ENCODE data around the gene PRRG2. TPM values are rescaled to one million over a fixed set of nuclear protein-coding genes. Genes with fewer than 3 reads are reported as not detected.

Gene PRRG2
- total RNA-seq, 1 donor, result 0.27 TPM

- DNase-seq (ENCODE audit: low read depth), result no peak
- TF ChIP-seq CTCF (IDR thresholded peaks at IDR 0.05; ENCODE audit: insufficient read depth, low read length), result no peak
- peak overlapping the region; percentile 83 for H3K4me3 ChIP-seq (ENCODE audit: low read depth, low read length)
Observed at GRCh38 chr19:49639401-49640112, 58.4 kb downstream of the PRRG2 start.

- no peak for TF ChIP-seq CTCF (IDR thresholded peaks at IDR 0.05; ENCODE audit: insufficient read depth, low read length)
- H3K4me3 ChIP-seq (ENCODE audit: low read depth, low read length), result peak within 1 kb of the TSS; percentile 83
- DNase-seq (ENCODE audit: low read depth), result peak; percentile 100
Observed at GRCh38 chr19:49640113-49640898, 59.2 kb downstream of the PRRG2 start, which contains the start of gene RRAS. Gene RRAS, minus strand, starts transcription at chr19:49640143. Its CDS starts 45 bp downstream, at chr19:49640098.

Small RNAs within 50 kb of the gene (small RNA-seq; reads per million reads assigned to genes)
- gene RF00019, result not detected

Other genes with a start within 250 kb of the PRRG2 start
- gene CD37, start 245.9 kb upstream of the PRRG2 start, total RNA-seq (ENCODE audit: low replicate concordance), result not detected in 2 replicates
- 19.2 and 22.3 TPM in 2 replicates for gene TEAD2, start 218.9 kb upstream of the PRRG2 start, total RNA-seq (ENCODE audit: low replicate concordance)
- 0.18 TPM in 1 of 2 replicates, not detected in the other for gene DKKL1, start 217.4 kb upstream of the PRRG2 start, total RNA-seq (ENCODE audit: low replicate concordance)
- not detected in 2 replicates for gene KASH5, start 193.1 kb upstream of the PRRG2 start, total RNA-seq (ENCODE audit: low replicate concordance)
- not detected in 2 replicates for gene PTH2, start 157.9 kb upstream of the PRRG2 start, total RNA-seq (ENCODE audit: low replicate concordance)
- gene GFY, start 155.9 kb upstream of the PRRG2 start, total RNA-seq (ENCODE audit: low replicate concordance), result not detected in 2 replicates
- gene SLC17A7, start 139.8 kb upstream of the PRRG2 start, total RNA-seq (ENCODE audit: low replicate concordance), result 0.49 TPM in 1 of 2 replicates, not detected in the other
- 80.6 and 151 TPM in 2 replicates for gene PIH1D1, start 129.5 kb upstream of the PRRG2 start, total RNA-seq (ENCODE audit: low replicate concordance)
- gene ALDH16A1, start 128.1 kb upstream of the PRRG2 start, total RNA-seq (ENCODE audit: low replicate concordance), result 25.0 and 29.6 TPM in 2 replicates
- gene FLT3LG, start 107.1 kb upstream of the PRRG2 start, total RNA-seq (ENCODE audit: low replicate concordance), result 3.7 and 5.4 TPM in 2 replicates
- gene RPL13A, start 93.7 kb upstream of the PRRG2 start, total RNA-seq (ENCODE audit: low replicate concordance), result 2,039 and 2,642 TPM in 2 replicates
- 2,258 and 4,425 TPM in 2 replicates for gene RPS11, start 84.9 kb upstream of the PRRG2 start, total RNA-seq (ENCODE audit: low replicate concordance)
- 73.8 and 132 TPM in 2 replicates for gene FCGRT, start 68.7 kb upstream of the PRRG2 start, total RNA-seq (ENCODE audit: low replicate concordance)
- gene RCN3, start 53.3 kb upstream of the PRRG2 start, total RNA-seq (ENCODE audit: low replicate concordance), result 121 and 181 TPM in 2 replicates
- gene NOSIP, start 760 bp upstream of the PRRG2 start, total RNA-seq (ENCODE audit: low replicate concordance), result 35.7 and 46.9 TPM in 2 replicates
- 3.2 and 3.7 TPM in 2 replicates for gene PRR12, start 9.9 kb downstream of the PRRG2 start, total RNA-seq (ENCODE audit: low replicate concordance)
- 13.7 and 52.4 TPM in 2 replicates for gene RRAS, start 58.8 kb downstream of the PRRG2 start, total RNA-seq (ENCODE audit: low replicate concordance)
- 16.9 and 41.1 TPM in 2 replicates for gene SCAF1, start 60.9 kb downstream of the PRRG2 start, total RNA-seq (ENCODE audit: low replicate concordance)
- 33.3 and 106 TPM in 2 replicates for gene IRF3, start 84.5 kb downstream of the PRRG2 start, total RNA-seq (ENCODE audit: low replicate concordance)
- gene BCL2L12, start 84.6 kb downstream of the PRRG2 start, total RNA-seq (ENCODE audit: low replicate concordance), result 3.9 and 6.1 TPM in 2 replicates
- 32.5 and 164 TPM in 2 replicates for gene PRMT1, start 96.0 kb downstream of the PRRG2 start, total RNA-seq (ENCODE audit: low replicate concordance)
- gene ADM5, start 108.3 kb downstream of the PRRG2 start, total RNA-seq (ENCODE audit: low replicate concordance), result 0.33 and 0.63 TPM in 2 replicates
- gene CPT1C, start 109.8 kb downstream of the PRRG2 start, total RNA-seq (ENCODE audit: low replicate concordance), result 23.4 and 39.4 TPM in 2 replicates
- gene TSKS, start 182.0 kb downstream of the PRRG2 start, total RNA-seq (ENCODE audit: low replicate concordance), result 0.57 and 1.4 TPM in 2 replicates
- 85.6 and 115 TPM in 2 replicates for gene AP2A1, start 185.7 kb downstream of the PRRG2 start, total RNA-seq (ENCODE audit: low replicate concordance)
- gene FUZ, start 232.0 kb downstream of the PRRG2 start, total RNA-seq (ENCODE audit: low replicate concordance), result 23.5 and 27.5 TPM in 2 replicates
- gene MED25, start 237.0 kb downstream of the PRRG2 start, total RNA-seq (ENCODE audit: low replicate concordance), result 19.4 and 21.7 TPM in 2 replicates